PC-9 (cell line): ENCODE results near the gene GBP4. TPM values are rescaled to one million over a fixed set of nuclear protein-coding genes. Genes with fewer than 3 reads are reported as not detected.
"Not testable (repeated sequence)": the region's sequence is repeated elsewhere in the genome, so short reads cannot be mapped to it uniquely, and the experiment has no call there.

Experiments used
- BruUV-seq: library from RNA; stranded (reverse); fragments of 400-500 nt; replicated peaks from 2 replicates; lab custom pipeline; 2021; lab: Mats Ljungman, UMichigan
- CTCF ChIA-PET: fragments of 300-600 bp; sonication (Branson Sonifier 250); formaldehyde crosslinking; loops from one replicate; lab custom pipeline; 2022; ENCODE audit warnings: antibody characterized with exemption; lab: Charles Lee
- POLR2A ChIA-PET: fragments of 300-600 bp; sonication (Branson Sonifier 250); formaldehyde crosslinking; loops from one replicate; lab custom pipeline; 2022; ENCODE audit warnings: antibody characterized with exemption; ENCODE audit not compliant: unreplicated experiment; lab: Charles Lee
- DNase-seq, 2 experiments: peaks; one replicate each; pipeline versions ENCODE4 v3.0.0 to v3.0.0-alpha.2; 2015 to 2022; ENCODE audit warnings: mixed read lengths in 1 of 2
- H2AFZ ChIP-seq: fragments of 200-600 bp; sonication (generic); 2 replicates; pipeline ENCODE4 v1.8.1; 2017; ENCODE audit warnings: antibody characterized with exemption
- H3F3A ChIP-seq: fragments of 200-600 bp; sonication (generic); 2 replicates; pipeline ENCODE4 v1.8.1; 2017; ENCODE audit warnings: antibody characterized with exemption, mild to moderate bottlenecking, low read depth; ENCODE audit not compliant: insufficient read depth
- H3K27ac ChIP-seq: fragments of 200-600 bp; sonication (generic); 2 replicates; pipeline ENCODE4 v1.6.1; 2016; ENCODE audit warnings: mixed run types
- H3K27me3 ChIP-seq: fragments of 200-600 bp; sonication (generic); 2 replicates; pipeline ENCODE4 v1.6.1; 2016; ENCODE audit warnings: low read depth, mixed run types; ENCODE audit not compliant: insufficient read depth
- H3K36me3 ChIP-seq: fragments of 200-600 bp; sonication (generic); 2 replicates; pipeline ENCODE4 v1.6.1; 2016; ENCODE audit warnings: low read depth, mixed run types
- H3K4me1 ChIP-seq: fragments of 200-600 bp; sonication (generic); replicated peaks from 2 replicates; pipeline ENCODE4 v1.6.1; 2016; ENCODE audit warnings: mixed run types; ENCODE audit not compliant: insufficient read depth
- H3K4me2 ChIP-seq: fragments of 200-600 bp; sonication (generic); 2 replicates; pipeline ENCODE4 v1.6.1; 2017; ENCODE audit warnings: mixed run types
- H3K4me3 ChIP-seq: fragments of 200-600 bp; sonication (generic); 2 replicates; pipeline ENCODE4 v1.6.1; 2016; ENCODE audit warnings: mixed run types
- H3K79me2 ChIP-seq: fragments of 200-600 bp; sonication (generic); 2 replicates; pipeline ENCODE4 v1.6.1; 2017; ENCODE audit warnings: low read depth, mixed run types
- H3K9me2 ChIP-seq: fragments of 200-600 bp; sonication (generic); 2 replicates; pipeline ENCODE4 v1.8.1; 2017; ENCODE audit warnings: mild to moderate bottlenecking; ENCODE audit not compliant: insufficient read depth
- H3K9me3 ChIP-seq: fragments of 200-600 bp; sonication (generic); 2 replicates; pipeline ENCODE4 v1.8.1; 2016; ENCODE audit warnings: low read depth; ENCODE audit not compliant: insufficient read depth
- H4K20me1 ChIP-seq: fragments of 200-600 bp; sonication (generic); 2 replicates; pipeline ENCODE4 v1.8.1; 2017; ENCODE audit not compliant: insufficient read depth
- EZH2 ChIP-seq: fragments of 200-600 bp; sonication (generic); IDR thresholded peaks from 2 replicates; pipeline ENCODE4 v1.8.0; 2017; ENCODE audit warnings: antibody characterized with exemption, low read depth
- intact Hi-C: fragments of 100-400 bp; cut with micrococcal nuclease; formaldehyde crosslinking; loops from one replicate; pipeline ENCODE4 v1.10.0; 2022; ENCODE audit not compliant: unreplicated experiment
- total RNA-seq: library from RNA; stranded (reverse); gene quantifications from 2 replicates; pipeline ENCODE4 v1.2.3, GENCODE V29; 2021
- TF ChIP-seq, protein P1 (sequence below): fragments of 200-600 bp; sonication (generic); conservative IDR thresholded peaks from 2 replicates; pipeline ENCODE4 v1.6.1; 2017; ENCODE audit warnings: mixed run types, antibody characterized with exemption, mild to moderate bottlenecking, moderate library complexity

The GBP4 gene
- total RNA-seq, 1 experiment from 2014 or later: 0.83 TPM

DNA sequence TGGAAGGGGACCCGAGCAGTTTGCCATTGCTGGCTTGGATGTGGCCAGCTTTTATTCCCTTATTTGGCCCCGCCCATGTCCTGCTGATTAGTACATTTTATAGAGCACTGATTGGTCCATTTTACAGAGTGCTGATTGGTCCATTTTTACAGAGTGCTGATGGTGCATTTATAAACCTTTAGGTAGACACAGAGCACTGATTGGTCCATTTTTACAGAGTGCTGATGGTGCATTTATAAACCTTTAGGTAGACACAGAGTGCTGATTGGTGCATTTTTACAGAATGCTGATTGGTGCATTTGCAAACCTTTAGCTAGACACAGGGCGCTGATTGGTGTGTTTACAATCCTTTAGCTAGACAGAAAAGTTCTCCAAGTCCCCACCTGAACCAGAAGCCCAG lies 20.2 kb upstream of the GBP4 start:
- CTCF ChIA-PET, H3K79me2 ChIP-seq, intact Hi-C loops: not testable (repeated sequence)

DNA sequence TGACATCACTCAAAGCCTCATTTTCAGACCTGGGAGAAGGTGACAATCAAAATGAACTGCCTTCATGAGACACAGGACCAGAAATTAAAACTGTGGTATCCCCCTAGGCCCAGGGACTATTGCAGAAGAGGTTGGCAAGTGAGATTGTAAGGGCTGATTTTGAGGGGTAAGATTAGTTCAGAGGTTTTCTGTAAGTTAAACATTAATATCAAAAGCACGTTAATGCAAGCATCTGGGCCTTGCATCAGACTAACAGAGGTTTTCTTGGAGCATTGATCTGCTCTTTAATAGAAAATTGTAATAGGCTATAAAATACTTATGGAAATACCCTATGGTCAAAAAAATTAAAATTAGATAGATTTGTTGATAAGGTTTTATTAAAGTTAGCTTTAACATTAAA lies 14.6 kb upstream of the GBP4 start:
- no TSS peak for BruUV-seq
- ChIA-PET POLR2A (no interaction called here), CTCF (no interaction called here)
- Histone ChIP-seq H3K4me3 (no peak overlapping the region), H3K27ac (no peak overlapping the region), H3K36me3 (no peaks in the 10 kb centered on the region), H3K9me2 (no peaks in the 10 kb centered on the region), H3K79me2 (no peaks in the 10 kb centered on the region), H3K4me1 (no peaks in the 10 kb centered on the region), H2AFZ (no peak overlapping the region), H3K27me3 (no peaks in the 10 kb centered on the region), H3K9me3 (peaks cover 11% of the 10 kb centered on the region; the same call in 1 of the 2 replicates), H3F3A (no peaks in the 10 kb centered on the region), H3K4me2 (no peak overlapping the region), H4K20me1 (no peaks in the 10 kb centered on the region)
- peak in 1 of 2 experiments; percentile 4 for DNase-seq
- intact Hi-C loops: no loop called here
- TF ChIP-seq, protein P1, sequence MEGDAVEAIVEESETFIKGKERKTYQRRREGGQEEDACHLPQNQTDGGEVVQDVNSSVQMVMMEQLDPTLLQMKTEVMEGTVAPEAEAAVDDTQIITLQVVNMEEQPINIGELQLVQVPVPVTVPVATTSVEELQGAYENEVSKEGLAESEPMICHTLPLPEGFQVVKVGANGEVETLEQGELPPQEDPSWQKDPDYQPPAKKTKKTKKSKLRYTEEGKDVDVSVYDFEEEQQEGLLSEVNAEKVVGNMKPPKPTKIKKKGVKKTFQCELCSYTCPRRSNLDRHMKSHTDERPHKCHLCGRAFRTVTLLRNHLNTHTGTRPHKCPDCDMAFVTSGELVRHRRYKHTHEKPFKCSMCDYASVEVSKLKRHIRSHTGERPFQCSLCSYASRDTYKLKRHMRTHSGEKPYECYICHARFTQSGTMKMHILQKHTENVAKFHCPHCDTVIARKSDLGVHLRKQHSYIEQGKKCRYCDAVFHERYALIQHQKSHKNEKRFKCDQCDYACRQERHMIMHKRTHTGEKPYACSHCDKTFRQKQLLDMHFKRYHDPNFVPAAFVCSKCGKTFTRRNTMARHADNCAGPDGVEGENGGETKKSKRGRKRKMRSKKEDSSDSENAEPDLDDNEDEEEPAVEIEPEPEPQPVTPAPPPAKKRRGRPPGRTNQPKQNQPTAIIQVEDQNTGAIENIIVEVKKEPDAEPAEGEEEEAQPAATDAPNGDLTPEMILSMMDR: no peak
- no peak for TF ChIP-seq EZH2

More for the DNA sequence above, 20.2 kb upstream of the GBP4 start:
- H3K27me3 ChIP-seq, POLR2A ChIA-PET, H3K9me3 ChIP-seq, H3K4me1 ChIP-seq, H3K9me2 ChIP-seq, H3K27ac ChIP-seq, H3F3A ChIP-seq, H4K20me1 ChIP-seq, DNase-seq, BruUV-seq, H2AFZ ChIP-seq, H3K4me2 ChIP-seq, H3K4me3 ChIP-seq, H3K36me3 ChIP-seq: not testable (repeated sequence)

DNA sequence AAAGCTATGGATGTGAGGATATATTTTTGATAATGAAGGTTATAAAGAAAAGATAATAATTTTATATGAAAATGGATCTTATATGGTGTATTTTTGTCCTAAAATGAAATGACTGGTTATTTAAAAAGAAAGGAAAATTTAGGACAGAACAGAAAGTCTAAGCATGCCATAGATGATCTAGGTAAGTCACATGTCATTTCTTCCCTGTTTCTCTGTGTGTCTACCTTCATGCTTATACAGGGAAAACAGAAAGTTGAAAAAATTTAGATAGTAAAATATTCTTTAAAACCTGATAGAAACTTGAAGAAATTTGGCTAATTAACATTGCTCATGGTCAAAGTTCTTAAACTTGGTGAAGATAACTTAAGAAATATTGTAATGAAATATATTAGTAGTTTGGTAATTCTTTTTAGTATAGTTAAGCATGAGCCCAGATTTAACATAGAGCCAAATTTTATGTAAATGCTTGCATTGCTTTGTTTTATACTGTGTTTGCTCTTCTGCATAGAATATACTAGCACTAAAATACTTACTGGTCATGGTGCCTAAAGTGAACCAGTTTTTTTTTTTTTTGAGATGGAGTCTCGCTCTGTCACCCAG lies 12.4 kb upstream of the GBP4 start:
- CTCF ChIA-PET: no interaction called here

More for the DNA sequence above, 12.4 kb upstream of the GBP4 start:
- BruUV-seq: no TSS peak
- Histone ChIP-seq H3K79me2 (no peaks in the 10 kb centered on the region), H3F3A (no peaks in the 10 kb centered on the region), H3K9me3 (peaks cover 11% of the 10 kb centered on the region; the same call in 1 of the 2 replicates), H3K36me3 (no peaks in the 10 kb centered on the region), H3K4me2 (no peak overlapping the region), H4K20me1 (no peaks in the 10 kb centered on the region), H3K27ac (no peak overlapping the region), H3K9me2 (no peaks in the 10 kb centered on the region), H3K27me3 (no peaks in the 10 kb centered on the region), H3K4me1 (no peaks in the 10 kb centered on the region), H2AFZ (no peak overlapping the region), H3K4me3 (no peak overlapping the region)
- no peak for DNase-seq
- TF ChIP-seq EZH2: no peak
- TF ChIP-seq, protein P1: no peak
- intact Hi-C loops: no loop called here
- POLR2A ChIA-PET: interaction anchor here (0.7 kb wide), 1 partner anchor 189 kb away, joined by 3 read pairs; no protein-coding TSS in a partner anchor
